ENCODE measurements around the gene CDKN2AIPNL. TPM values are rescaled to one million over a fixed set of nuclear protein-coding genes. Genes with fewer than 3 reads are reported as not detected.

The CDKN2AIPNL gene
- total and polyA plus RNA-seq, 2 of the 4 experiments (the other 2 are of a cell fraction) = 14.0 to 18.1 TPM

DNA sequence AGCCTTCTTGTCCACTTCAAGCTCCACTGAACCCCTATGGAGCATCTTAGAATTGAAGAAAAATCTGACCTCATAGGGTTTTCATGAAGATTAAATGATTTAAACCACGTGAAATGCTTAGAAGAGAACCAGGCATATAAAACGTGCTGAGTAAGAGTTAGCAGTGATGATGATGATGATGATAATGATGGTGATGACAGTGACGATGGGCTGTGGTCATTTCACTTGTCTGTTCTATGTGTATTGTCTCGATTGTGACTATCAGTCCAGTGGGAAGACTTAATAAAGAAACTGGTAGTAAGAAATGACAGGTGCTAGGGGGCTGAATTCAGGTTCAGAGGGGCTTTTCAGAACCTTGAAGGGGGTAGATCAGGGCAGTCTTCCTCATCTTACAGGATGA is 45.1 kb upstream of the CDKN2AIPNL start:
- no peak overlapping the region for H3K18ac ChIP-seq (ENCODE audit: low read depth, low read length)
- H2BK120ac ChIP-seq (ENCODE audit: low read depth, low read length) = no peak overlapping the region
- H4K8ac ChIP-seq (ENCODE audit: low read depth in 2 of 2, low read length in 2 of 2) = no peak overlapping the region
- no peaks in the 10 kb centered on the region for H3K79me1 ChIP-seq (ENCODE audit: low read depth in 1 of 2, low read length in 2 of 2)
- H4K20me1 ChIP-seq (ENCODE audit: insufficient read depth, low read length) = no peaks in the 10 kb centered on the region
- no peak overlapping the region for H2BK15ac ChIP-seq (ENCODE audit: low read depth, low read length)
- H3K36me3 ChIP-seq (ENCODE audit: control insufficient read depth, insufficient read depth, low read length) = no peaks in the 10 kb centered on the region
- DNase-seq = no peak
- H3K56ac ChIP-seq (ENCODE audit: extremely low read depth, insufficient read depth, low read length) = no peak overlapping the region
- no peak overlapping the region for H3K4me2 ChIP-seq (ENCODE audit: low read depth, low read length)
- no peak overlapping the region for H2BK5ac ChIP-seq (ENCODE audit: low read depth, low read length, poor library complexity, severe bottlenecking)
- H3K23ac ChIP-seq (ENCODE audit: low read depth, low read length) = no peak overlapping the region
- CTCF ChIA-PET = no interaction called here
- BruUV-seq (replicated peaks) = no TSS peak
- no peak overlapping the region for H3K14ac ChIP-seq (replicated peaks; ENCODE audit: low read depth, low read length)
- H2BK20ac ChIP-seq (ENCODE audit: low read depth, low read length) = no peak overlapping the region
- no peaks in the 10 kb centered on the region for H3K27me3 ChIP-seq (ENCODE audit: control insufficient read depth, insufficient read depth, low read length)
- no peak overlapping the region for H3K4me3 ChIP-seq (ENCODE audit: insufficient read depth, low read depth, low read length)
- H3K27ac ChIP-seq (ENCODE audit: insufficient read depth, low read length) = no peak overlapping the region
- H2AK5ac ChIP-seq (ENCODE audit: low read depth, low read length) = no peak overlapping the region
- H3K4me1 ChIP-seq (ENCODE audit: control insufficient read depth, insufficient read depth, low read length) = peaks cover 17% of the 10 kb centered on the region
- peaks cover 15% of the 10 kb centered on the region for H3K9me1 ChIP-seq (ENCODE audit: insufficient read depth, low read length)
- no peak overlapping the region for H4K5ac ChIP-seq (ENCODE audit: low read depth, low read length)
- 52% methylated on average over 3 of the region's 4 CpGs; no CpG with 5 or more reads in 1 of the 2 experiments for WGBS, 2 experiments (ENCODE audit: extremely low coverage in 2 of 2, insufficient read length in 1 of 2)
- intact Hi-C loops (cut with micrococcal nuclease) = no loop called here
- H3K9me3 ChIP-seq (ENCODE audit: control insufficient read depth, insufficient read depth, low read length) = no peaks in the 10 kb centered on the region
- no peak overlapping the region for H4K91ac ChIP-seq (ENCODE audit: insufficient read depth, low read depth, low read length)
- H3K4ac ChIP-seq (ENCODE audit: low read depth, low read length) = no peak overlapping the region
- dilution Hi-C loops (cut with HindIII; ENCODE audit: low sequenced_read_pairs, unreplicated experiment) = no loop called here
- no peak overlapping the region for H3K9ac ChIP-seq (ENCODE audit: low read depth, low read length)
- H2AFZ ChIP-seq (replicated peaks; ENCODE audit: low read length, poor library complexity) = no peak overlapping the region
- POLR2A ChIA-PET (ENCODE audit: unreplicated experiment) = interaction anchor here (1.0 kb wide), 1 partner anchor 9 kb away, joined by 7 read pairs; no protein-coding TSS in a partner anchor
- H2AK9ac ChIP-seq (replicated peaks; ENCODE audit: low read depth, low read length, poor library complexity) = no peak overlapping the region
- in situ Hi-C loops (cut with MboI; ENCODE audit: low sequenced_read_pairs) = no loop called here
- TF ChIP-seq USF2 (IDR thresholded peaks at IDR 0.05; ENCODE audit: low read depth, low read length) = no peak
- TF ChIP-seq CEBPB (IDR thresholded peaks at IDR 0.05; ENCODE audit: low read depth, low read length) = no peak
- TF ChIP-seq, protein P1, sequence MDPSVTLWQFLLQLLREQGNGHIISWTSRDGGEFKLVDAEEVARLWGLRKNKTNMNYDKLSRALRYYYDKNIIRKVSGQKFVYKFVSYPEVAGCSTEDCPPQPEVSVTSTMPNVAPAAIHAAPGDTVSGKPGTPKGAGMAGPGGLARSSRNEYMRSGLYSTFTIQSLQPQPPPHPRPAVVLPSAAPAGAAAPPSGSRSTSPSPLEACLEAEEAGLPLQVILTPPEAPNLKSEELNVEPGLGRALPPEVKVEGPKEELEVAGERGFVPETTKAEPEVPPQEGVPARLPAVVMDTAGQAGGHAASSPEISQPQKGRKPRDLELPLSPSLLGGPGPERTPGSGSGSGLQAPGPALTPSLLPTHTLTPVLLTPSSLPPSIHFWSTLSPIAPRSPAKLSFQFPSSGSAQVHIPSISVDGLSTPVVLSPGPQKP (IDR thresholded peaks at IDR 0.05; ENCODE audit: borderline replicate concordance, low read depth, low read length) = no peak
- no peak for TF ChIP-seq BHLHE40 (IDR thresholded peaks at IDR 0.05; ENCODE audit: low read depth, low read length)
- no peak for TF ChIP-seq RCOR1 (IDR thresholded peaks at IDR 0.05; ENCODE audit: insufficient replicate concordance, low read length)
- TF ChIP-seq, protein P2, sequence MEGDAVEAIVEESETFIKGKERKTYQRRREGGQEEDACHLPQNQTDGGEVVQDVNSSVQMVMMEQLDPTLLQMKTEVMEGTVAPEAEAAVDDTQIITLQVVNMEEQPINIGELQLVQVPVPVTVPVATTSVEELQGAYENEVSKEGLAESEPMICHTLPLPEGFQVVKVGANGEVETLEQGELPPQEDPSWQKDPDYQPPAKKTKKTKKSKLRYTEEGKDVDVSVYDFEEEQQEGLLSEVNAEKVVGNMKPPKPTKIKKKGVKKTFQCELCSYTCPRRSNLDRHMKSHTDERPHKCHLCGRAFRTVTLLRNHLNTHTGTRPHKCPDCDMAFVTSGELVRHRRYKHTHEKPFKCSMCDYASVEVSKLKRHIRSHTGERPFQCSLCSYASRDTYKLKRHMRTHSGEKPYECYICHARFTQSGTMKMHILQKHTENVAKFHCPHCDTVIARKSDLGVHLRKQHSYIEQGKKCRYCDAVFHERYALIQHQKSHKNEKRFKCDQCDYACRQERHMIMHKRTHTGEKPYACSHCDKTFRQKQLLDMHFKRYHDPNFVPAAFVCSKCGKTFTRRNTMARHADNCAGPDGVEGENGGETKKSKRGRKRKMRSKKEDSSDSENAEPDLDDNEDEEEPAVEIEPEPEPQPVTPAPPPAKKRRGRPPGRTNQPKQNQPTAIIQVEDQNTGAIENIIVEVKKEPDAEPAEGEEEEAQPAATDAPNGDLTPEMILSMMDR (conservative IDR thresholded peaks at IDR 0.05; ENCODE audit: low read depth, low read length) = no peak
- no peak for TF ChIP-seq RAD21 (IDR thresholded peaks at IDR 0.05; ENCODE audit: low read length)
- ATAC-seq (ENCODE audit: low read depth) = no peak
